ENCODE results near the gene OR1S1.

The OR1S1 gene

DNA sequence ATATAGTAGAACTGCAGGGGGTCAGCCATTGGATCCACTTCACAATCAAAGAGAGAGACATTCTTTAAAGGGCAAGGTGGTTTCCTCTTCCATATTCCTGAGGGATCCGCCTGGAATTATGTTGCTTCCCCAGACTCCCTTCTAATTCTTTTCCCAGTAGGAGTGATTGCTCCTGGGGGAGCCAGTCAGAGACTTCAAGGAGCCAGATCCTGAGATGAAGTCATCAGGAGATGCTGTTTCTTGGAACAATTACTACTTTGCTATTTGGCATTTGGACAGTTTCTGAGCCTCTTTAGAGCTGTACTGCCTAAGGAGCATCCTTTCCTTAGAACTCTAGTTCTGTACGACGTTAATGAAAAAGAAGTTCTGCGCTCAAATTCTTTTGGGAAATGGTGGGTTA is 25.6 kb upstream of the OR1S1 start:
- DNase-seq (ENCODE audit: low spot score) = no peak
- TF ChIP-seq, protein P1, sequence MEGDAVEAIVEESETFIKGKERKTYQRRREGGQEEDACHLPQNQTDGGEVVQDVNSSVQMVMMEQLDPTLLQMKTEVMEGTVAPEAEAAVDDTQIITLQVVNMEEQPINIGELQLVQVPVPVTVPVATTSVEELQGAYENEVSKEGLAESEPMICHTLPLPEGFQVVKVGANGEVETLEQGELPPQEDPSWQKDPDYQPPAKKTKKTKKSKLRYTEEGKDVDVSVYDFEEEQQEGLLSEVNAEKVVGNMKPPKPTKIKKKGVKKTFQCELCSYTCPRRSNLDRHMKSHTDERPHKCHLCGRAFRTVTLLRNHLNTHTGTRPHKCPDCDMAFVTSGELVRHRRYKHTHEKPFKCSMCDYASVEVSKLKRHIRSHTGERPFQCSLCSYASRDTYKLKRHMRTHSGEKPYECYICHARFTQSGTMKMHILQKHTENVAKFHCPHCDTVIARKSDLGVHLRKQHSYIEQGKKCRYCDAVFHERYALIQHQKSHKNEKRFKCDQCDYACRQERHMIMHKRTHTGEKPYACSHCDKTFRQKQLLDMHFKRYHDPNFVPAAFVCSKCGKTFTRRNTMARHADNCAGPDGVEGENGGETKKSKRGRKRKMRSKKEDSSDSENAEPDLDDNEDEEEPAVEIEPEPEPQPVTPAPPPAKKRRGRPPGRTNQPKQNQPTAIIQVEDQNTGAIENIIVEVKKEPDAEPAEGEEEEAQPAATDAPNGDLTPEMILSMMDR (IDR thresholded peaks at IDR 0.05; ENCODE audit: extremely low read depth, insufficient read depth, missing control alignments) = no peak
- in situ Hi-C loops (cut with MboI; ENCODE audit: low pct_unique_long_range_greater_than_20kb, low sequenced_read_pairs, unreplicated experiment) = no loop called here

DNA sequence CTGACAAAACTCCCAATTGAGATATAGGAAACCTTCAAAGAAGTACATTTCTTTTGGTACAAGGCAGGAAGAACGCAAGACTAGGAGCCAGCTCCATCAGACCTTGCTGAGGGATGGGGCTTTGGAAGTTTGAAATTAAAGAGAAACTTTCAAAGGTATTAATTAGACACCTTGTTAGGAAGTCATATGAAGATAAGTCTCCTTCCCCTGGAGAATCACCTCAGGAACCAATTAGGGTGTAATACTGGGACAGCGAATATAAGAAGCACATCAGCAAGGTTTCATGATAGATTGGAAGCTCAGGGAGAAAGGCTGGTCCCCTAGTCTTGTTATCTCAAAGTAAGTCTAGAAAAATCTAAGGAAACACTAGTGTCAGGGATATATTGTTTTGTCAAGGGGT is 23.8 kb upstream of the OR1S1 start, which contains the start of gene OR9Q2:
OR9Q2 (plus strand) TSS at position 301 of the 400 bp plus-strand sequence. CDS start 1,421 bp downstream, outside the sequence.
- no peak for DNase-seq (ENCODE audit: low spot score)
- TF ChIP-seq, protein P1 (IDR thresholded peaks at IDR 0.05; ENCODE audit: extremely low read depth, insufficient read depth, missing control alignments) = no peak
- in situ Hi-C loops (cut with MboI; ENCODE audit: low pct_unique_long_range_greater_than_20kb, low sequenced_read_pairs, unreplicated experiment) = no loop called here

DNA sequence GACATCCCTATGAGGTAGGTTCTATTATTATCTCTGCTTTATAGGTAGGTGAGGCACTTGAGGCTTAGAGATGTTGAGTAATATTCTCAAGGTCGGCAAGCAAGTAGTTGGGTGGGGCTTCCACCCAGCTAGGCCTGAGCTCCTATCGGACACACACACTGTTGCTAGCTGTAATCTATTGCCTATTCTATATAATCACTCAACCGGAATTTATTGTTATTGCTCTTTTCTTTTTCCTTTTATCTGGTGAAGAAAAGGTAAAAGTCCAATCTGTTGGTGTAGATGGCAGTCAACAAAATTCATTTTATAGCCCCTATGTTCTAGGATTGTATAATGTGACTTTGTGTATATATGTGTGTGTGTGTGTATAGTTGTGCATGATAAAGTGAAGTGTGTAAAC is 20.3 kb upstream of the OR1S1 start:
- in situ Hi-C loops (cut with MboI; ENCODE audit: low pct_unique_long_range_greater_than_20kb, low sequenced_read_pairs, unreplicated experiment) = no loop called here
- TF ChIP-seq, protein P1 (IDR thresholded peaks at IDR 0.05; ENCODE audit: extremely low read depth, insufficient read depth, missing control alignments) = no peak
- no peak for DNase-seq (ENCODE audit: low spot score)

DNA sequence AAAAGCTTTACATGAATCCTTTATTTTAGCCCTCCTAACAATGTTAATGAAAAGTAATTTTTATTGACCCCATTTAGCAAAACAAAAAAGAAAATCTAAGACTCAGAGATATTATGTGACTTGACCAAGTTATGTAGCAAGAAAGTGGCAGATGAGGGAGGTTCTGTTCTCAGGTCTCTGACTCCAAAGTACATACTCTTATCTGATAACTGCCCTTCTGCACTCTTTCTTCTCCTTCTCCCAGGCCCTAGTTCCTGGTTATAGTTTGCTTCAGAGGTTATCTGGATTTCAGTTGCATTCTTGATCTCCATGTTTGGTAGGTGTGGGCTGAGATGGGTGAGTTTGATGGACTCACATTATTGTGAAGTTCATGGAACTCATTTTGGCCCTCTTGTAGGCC is 19.1 kb upstream of the OR1S1 start:
- in situ Hi-C loops (cut with MboI; ENCODE audit: low pct_unique_long_range_greater_than_20kb, low sequenced_read_pairs, unreplicated experiment) = no loop called here
- no peak for DNase-seq (ENCODE audit: low spot score)
- TF ChIP-seq, protein P1 (IDR thresholded peaks at IDR 0.05; ENCODE audit: extremely low read depth, insufficient read depth, missing control alignments) = no peak

DNA sequence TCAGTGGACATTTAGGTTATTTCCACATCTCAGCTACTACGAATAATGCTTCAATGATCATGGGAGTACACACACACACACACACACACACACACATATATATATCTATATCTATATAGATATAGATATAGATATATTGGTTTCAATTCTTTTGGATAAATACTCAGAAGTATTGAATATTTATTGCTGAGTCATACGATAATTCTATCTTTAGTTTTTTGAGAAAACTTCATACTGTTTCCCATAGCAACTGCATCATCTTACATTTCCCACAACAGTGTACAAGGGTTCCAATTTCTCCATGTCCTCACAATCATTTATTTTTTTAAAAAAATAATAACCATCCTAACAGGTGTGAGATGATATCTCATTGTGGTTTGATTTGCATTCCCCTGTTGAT is 16.6 kb upstream of the OR1S1 start:
- in situ Hi-C loops (cut with MboI; ENCODE audit: low pct_unique_long_range_greater_than_20kb, low sequenced_read_pairs, unreplicated experiment) = no loop called here
- TF ChIP-seq, protein P1 (IDR thresholded peaks at IDR 0.05; ENCODE audit: extremely low read depth, insufficient read depth, missing control alignments) = no peak
- no peak for DNase-seq (ENCODE audit: low spot score)

DNA sequence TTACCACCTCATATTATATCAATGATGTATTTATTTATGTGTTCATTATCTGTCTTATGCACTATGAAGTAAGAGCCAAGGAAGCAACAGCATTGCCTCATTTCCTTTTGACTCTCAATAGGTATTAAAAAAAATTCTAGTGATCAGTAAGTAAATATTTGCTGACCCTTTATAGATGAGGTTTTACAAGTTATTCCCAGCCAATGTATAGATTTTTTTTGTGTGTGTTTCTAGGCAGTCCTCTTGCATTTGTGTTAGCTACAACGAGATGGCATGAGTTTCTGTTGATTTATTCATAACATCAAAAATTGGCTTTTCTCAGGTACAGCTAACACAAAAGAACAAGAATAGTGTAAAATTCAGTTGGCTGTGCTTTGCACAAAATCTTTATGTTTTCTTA is 13.2 kb upstream of the OR1S1 start:
- DNase-seq (ENCODE audit: low spot score) = no peak
- TF ChIP-seq, protein P1 (IDR thresholded peaks at IDR 0.05; ENCODE audit: extremely low read depth, insufficient read depth, missing control alignments) = no peak
- in situ Hi-C loops (cut with MboI; ENCODE audit: low pct_unique_long_range_greater_than_20kb, low sequenced_read_pairs, unreplicated experiment) = no loop called here

DNA sequence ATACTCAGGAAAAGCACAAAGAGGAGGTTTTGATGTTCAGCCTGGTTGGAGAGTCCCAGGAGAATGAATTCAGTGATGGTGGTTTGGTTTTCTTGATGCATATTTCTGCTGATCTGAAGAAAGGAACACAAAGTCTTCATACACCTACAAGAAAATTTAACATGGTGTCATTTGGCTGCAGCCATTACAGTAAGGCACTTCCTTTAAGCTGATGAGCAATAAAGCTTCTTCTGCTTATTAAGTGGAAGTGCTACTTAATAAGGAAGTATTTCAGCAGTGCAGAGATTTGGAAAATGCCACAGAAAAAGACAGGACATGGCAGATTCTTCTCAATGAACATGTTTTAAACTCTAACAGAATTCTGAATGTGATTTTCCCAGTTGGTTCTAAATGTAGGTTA is 8.5 kb upstream of the OR1S1 start, which contains the start of gene OR1S2:
OR1S2 (minus strand) TSS at position 101 of the 400 bp plus-strand sequence; CDS start at position 101, 0 bp downstream.
- TF ChIP-seq, protein P1 (IDR thresholded peaks at IDR 0.05; ENCODE audit: extremely low read depth, insufficient read depth, missing control alignments) = no peak
- in situ Hi-C loops (cut with MboI; ENCODE audit: low pct_unique_long_range_greater_than_20kb, low sequenced_read_pairs, unreplicated experiment) = no loop called here

More for the DNA sequence above, 8.5 kb upstream of the OR1S1 start, which contains the start of gene OR1S2:
- no peak for DNase-seq (ENCODE audit: low spot score)
